Fibroblast of the aortic adventitia (primary cell): ENCODE results near the gene GALNT9. TPM values are rescaled to one million over a fixed set of nuclear protein-coding genes. Genes with fewer than 3 reads are reported as not detected.
"Not testable (repeated sequence)": the region's sequence is repeated elsewhere in the genome, so short reads cannot be mapped to it uniquely, and the experiment has no call there.

Source experiments
- DNase-seq: peaks from one replicate; pipeline ENCODE4 v3.0.0-alpha.2; 2010; ENCODE audit warnings: low read depth
- H3K4me3 ChIP-seq: 2 replicates; pipeline ENCODE4 v1.5.1; 2011; ENCODE audit warnings: low read depth, mild to moderate bottlenecking, control low read depth, low read length, moderate library complexity
- CTCF ChIP-seq: IDR thresholded peaks from 2 replicates; pipeline ENCODE4 v1.5.1; 2011; ENCODE audit warnings: mild to moderate bottlenecking, low read length, control low read depth, inconsistent platforms; ENCODE audit not compliant: insufficient read depth
- total RNA-seq: library from RNA; depleted of rRNA; stranded (reverse); fragments of >200 nt; gene quantifications from 2 replicates; pipeline ENCODE4 v1.2.3, GENCODE V29; 2012; ENCODE audit warnings: low replicate concordance

Gene GALNT9
- total RNA-seq, 1 donor = not detected

- no peak for TF ChIP-seq CTCF
- DNase-seq = no peak
- H3K4me3 ChIP-seq = no peak overlapping the region
Observed at GRCh38 chr12:132257955-132258490, 71.4 kb downstream of the GALNT9 start.

GRCh38 chr12:132257206-132257954, 72.0 kb downstream of the GALNT9 start:
- no peak for TF ChIP-seq CTCF
- no peak for DNase-seq
- H3K4me3 ChIP-seq = no peak overlapping the region

DNA sequence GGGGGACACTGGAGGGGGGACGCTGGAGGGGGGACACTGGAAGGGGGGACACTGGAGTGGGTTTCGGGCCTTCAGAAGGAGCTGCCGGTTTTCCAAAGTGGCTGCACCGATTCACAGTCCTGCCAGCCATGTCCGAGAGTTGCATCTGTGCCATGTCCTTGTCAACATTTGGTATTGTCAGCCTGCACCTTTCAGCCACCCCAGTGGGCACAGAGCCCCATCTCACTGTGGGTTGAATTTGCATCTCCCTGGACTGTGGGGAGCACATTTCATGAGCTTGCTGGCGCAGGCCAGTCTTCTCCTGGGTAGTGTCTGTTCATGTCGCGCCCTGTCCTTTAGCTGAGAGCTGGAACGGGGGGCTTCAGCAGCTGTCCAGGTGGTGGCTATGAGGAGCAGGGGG, 72.7 kb downstream of the GALNT9 start:
- DNase-seq = no peak
- no peak for TF ChIP-seq CTCF
- H3K4me3 ChIP-seq = no peak overlapping the region

DNA sequence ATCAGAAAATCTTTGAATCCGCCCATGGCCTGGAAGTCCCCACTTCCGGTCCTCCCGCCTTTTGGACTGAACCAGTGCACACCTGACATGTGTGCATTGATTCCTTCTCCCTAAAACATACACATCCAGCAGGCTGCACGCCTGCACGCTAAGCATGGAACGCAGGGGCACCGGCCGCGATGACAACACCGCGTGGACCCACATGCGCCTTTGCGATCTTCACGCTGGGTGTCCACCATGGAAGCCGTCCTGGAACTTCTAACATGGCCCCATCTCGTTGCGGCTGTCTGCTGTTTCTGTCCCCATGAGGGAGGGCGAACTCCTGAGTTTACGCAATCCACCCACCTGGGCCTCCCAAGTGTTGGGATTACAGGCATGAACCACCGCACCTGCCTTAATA, 73.7 kb downstream of the GALNT9 start:
- no peak for TF ChIP-seq CTCF
- no peak for DNase-seq

GRCh38 chr12:132253698-132254480, 75.5 kb downstream of the GALNT9 start:
- DNase-seq = no peak
- H3K4me3 ChIP-seq = no peak overlapping the region
- TF ChIP-seq CTCF = no peak

More for the DNA sequence above, 73.7 kb downstream of the GALNT9 start:
- no peak overlapping the region for H3K4me3 ChIP-seq

- DNase-seq, H3K4me3 ChIP-seq: not testable (repeated sequence)
Observed at GRCh38 chr12:132252981-132253380, 76.4 kb downstream of the GALNT9 start.

DNA sequence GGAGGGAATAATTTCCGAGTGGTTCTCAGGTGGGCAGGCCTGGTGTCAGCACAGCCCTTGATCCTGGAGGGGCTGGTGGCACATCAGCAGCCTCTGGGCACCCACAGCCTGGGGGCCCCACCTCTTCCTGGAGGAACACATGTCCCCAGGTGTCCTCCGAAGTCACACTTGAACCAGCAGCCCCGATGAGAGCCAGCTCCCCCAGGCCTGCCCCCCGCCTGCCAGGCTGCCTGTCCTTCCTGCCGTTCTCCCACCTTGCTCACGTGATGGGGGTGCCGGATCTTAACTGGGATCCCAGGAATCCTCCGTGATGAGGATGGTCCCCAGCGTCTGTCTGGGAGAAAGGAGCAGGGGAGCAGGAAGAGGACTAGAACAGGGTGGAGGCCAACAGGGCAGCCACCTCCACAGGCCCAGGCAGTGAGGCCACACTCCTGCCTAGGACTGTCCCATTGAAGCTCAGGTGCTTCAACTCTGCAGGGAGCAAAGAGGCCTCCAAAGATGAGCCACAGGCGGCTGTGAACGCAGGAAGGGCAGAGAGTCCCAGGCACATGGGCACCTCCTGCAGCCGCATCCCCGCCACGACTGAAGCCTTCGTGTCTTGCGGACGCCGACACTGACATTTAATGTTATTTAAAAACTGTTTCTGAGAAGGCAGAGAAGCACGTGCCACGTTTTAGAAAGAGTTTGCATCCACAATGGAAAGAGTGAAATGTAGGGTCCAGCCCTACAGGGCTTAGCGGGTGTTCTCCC, 77.5 kb downstream of the GALNT9 start:
- no peak for DNase-seq
- no peak overlapping the region for H3K4me3 ChIP-seq
- TF ChIP-seq CTCF = no peak
